ENCODE measurements around the gene NDUFS6.

Gene NDUFS6

DNA sequence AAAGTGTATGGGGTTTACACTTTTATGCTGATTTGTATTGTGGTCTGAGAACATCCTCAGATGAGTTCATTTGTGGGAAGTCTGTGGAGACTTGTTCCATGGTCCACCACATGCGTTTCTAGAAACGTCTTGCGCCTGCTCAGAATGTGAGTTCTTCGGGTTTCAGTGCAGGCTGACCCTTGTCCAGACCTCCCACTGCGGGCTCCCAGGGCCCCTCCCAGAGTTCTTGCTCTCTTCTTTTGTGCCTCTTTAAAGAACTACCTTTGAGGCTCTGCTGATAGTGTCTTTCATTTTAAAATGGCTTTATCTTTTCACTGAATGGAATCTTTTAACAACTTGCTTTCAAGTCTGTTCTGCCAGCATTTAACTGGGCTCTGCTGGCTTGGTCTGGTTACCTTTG lies 17.6 kb downstream of the NDUFS6 start:
- no peak for ATAC-seq
- Mint-ChIP-seq H3K36me3 (ENCODE audit: low read depth) (peaks cover 50% of the 10 kb centered on the region), H3K4me3 (no peak overlapping the region), H3K27me3 (no peaks in the 10 kb centered on the region), H3K4me1 (no peaks in the 10 kb centered on the region), H3K9me3 (no peaks in the 10 kb centered on the region), H3K27ac (no peak overlapping the region)
- no peak for DNase-seq

DNA sequence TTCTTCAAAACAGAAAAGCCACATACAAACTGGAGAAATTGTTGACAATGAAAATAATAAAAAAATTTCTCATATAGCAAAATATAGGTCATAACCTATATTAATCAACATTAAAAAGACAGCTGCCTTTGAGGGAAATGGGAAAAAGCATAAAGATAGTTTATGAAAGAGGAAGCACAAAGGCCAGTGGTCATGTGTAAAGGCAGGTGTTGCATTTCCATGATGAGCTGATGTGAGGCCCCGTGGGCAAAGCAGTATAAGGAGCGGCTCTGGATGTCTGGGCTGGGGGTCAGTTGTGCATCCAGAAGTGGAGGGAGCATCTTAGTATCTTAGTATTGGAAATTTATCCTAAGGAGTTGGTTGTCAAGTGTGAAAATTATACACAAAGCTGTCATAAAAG lies 18.3 kb downstream of the NDUFS6 start:
- ATAC-seq = no peak
- Mint-ChIP-seq H3K27ac (no peak overlapping the region), H3K36me3 (ENCODE audit: low read depth) (peaks cover 44% of the 10 kb centered on the region), H3K4me1 (no peaks in the 10 kb centered on the region), H3K4me3 (no peak overlapping the region), H3K9me3 (no peaks in the 10 kb centered on the region), H3K27me3 (no peaks in the 10 kb centered on the region)
- no peak for DNase-seq

DNA sequence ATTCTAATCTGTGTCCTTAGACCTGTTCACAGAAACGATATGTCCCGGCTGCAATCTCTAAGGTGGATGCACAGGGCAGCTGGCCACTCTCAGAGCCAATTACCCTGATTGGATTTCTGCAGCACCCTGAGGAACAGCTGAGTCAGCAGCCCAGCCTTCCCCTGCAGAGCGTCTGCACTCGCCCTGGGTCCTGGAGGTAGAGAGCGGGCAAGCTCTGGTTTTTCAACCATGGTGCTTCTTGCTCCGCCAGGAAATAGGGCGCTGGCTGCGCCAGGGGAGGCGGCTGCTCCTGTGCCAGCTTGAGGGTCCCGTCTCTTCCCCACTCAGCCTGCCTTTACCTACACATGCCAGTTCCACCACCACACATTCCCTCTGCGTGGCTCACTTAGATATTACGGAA lies 19.2 kb downstream of the NDUFS6 start:
- Mint-ChIP-seq H3K4me1 (no peaks in the 10 kb centered on the region), H3K9me3 (no peaks in the 10 kb centered on the region), H3K36me3 (ENCODE audit: low read depth) (peaks cover 37% of the 10 kb centered on the region), H3K27ac (no peak overlapping the region), H3K4me3 (no peak overlapping the region), H3K27me3 (no peaks in the 10 kb centered on the region)
- ATAC-seq (no peak), DNase-seq (no peak)

DNA sequence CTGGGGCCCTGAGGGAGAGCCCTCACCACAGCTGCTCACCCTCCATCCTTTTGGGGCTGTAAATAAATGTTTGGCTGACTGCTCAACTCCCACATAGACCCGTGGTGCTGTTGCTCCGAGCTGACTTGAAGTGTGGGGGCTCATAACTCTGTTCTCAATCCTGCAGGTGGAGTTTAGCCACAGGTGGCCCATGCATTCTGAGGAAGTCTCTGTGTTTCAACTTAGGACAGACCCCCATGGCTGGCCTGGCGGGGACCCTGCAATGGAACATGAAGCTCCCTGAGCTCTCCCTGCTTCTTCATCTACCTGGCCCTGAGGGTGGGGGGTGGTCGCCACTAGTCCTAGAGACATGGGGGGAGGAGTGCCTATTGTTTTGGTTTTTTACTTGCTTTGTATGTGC lies 19.7 kb downstream of the NDUFS6 start:
- H3K36me3 Mint-ChIP-seq (ENCODE audit: low read depth) = peaks cover 31% of the 10 kb centered on the region

DNA sequence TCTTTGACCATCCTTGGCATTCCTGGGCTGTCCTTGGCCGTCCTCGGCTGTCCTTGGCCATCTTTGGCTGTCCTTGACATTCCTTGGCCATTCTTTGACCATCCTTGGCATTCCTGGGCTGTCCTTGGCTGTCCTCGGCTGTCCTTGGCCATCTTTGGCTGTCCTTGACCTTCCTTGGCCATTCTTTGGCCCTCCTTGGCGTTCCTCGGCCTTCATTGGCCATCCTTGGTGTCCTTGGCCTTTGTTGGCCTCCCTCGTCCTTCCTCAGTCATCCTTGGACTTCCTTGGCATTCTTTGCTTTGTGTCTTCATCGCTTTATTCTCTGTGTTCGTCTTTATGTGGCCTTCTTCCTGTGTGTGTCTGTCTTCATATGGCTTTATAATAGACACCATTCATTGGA lies 20.7 kb downstream of the NDUFS6 start:
- peaks cover 25% of the 10 kb centered on the region for H3K36me3 Mint-ChIP-seq (ENCODE audit: low read depth)

More for the DNA sequence above, 19.7 kb downstream of the NDUFS6 start:
- no peak for DNase-seq
- no peak for ATAC-seq
- H3K27me3 Mint-ChIP-seq = no peaks in the 10 kb centered on the region
- no peaks in the 10 kb centered on the region for H3K9me3 Mint-ChIP-seq
- H3K4me1 Mint-ChIP-seq = no peaks in the 10 kb centered on the region
- no peak overlapping the region for H3K4me3 Mint-ChIP-seq
- no peak overlapping the region for H3K27ac Mint-ChIP-seq

DNA sequence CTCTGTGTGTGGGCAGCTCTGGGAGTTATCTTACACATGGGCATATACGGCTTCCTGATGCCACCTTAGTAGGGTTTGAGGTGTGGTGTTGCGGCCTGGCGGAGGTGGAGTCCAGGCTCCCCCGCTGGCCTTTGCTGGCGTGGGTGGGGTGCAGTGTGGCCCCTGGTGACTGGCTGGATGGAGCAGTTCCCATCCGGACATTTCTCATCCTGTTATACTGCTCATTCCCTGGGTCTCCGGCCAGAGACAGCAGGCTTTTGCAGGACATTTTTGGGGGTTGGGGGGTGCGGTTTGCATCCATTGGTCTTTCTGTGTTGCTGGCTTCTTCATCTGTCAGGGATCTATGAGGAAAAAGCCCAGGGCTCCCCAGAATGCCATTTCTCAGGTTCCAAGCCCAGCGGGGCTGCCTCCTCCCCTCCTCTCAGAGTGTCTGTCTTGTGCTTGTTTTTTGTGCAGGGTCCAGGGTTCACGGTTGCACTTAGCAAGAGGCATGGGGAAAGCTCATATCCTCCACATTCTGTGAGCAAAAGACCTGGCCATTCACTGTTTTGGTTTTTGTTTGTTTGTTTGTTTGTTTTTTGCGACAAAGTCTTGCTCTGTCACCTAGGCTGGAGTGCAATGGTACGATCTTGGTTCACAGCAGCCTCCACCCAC lies 22.3 kb downstream of the NDUFS6 start:
- no peaks in the 10 kb centered on the region for H3K27me3 Mint-ChIP-seq
- DNase-seq (no peak), ATAC-seq (no peak)
- H3K9me3 Mint-ChIP-seq = no peaks in the 10 kb centered on the region
- no peak overlapping the region for H3K27ac Mint-ChIP-seq
- peaks cover 14% of the 10 kb centered on the region for H3K36me3 Mint-ChIP-seq (ENCODE audit: low read depth)
- H3K4me1 Mint-ChIP-seq = no peaks in the 10 kb centered on the region
- no peak overlapping the region for H3K4me3 Mint-ChIP-seq

More for the DNA sequence above, 20.7 kb downstream of the NDUFS6 start:
- Mint-ChIP-seq H3K4me1 (no peaks in the 10 kb centered on the region), H3K27ac (no peak overlapping the region), H3K27me3 (no peaks in the 10 kb centered on the region), H3K4me3 (no peak overlapping the region), H3K9me3 (no peaks in the 10 kb centered on the region)
- DNase-seq = no peak
- no peak for ATAC-seq

DNA sequence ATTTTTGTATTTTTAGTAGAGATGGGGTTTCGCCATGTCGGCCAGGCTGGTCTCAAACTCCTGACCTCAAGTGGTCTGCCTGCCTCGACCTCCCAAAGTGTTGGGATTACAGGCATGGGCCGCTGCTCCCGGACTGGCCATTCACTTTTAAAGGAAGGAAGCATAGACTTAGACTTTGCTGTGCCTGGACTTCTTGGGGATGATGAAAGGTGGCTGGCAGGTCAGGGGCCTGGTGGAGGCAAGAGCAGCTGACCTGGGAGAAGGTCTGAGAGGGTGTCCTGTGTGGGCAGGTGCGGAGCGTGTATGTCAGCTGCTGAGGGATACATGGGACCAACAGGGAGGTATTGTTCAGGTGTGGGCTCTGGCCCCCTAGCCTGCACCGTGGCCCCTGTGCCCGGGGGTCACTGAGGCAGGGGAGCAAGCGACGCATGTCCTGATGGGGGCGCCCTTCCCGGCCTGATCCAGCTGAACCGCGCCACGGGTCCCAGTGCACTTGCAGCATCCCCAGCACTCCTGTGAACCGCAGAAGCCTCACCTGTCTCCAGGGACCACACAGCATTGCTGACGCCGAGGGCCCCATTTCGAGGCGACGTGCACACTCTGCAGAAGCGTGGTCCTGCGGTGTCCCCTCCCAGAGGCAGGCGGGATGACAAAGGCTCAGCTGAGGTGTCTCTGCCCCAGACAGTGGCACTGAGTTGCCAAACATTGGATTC lies 23.1 kb downstream of the NDUFS6 start:
- no peak for ATAC-seq
- peaks cover 12% of the 10 kb centered on the region for H3K36me3 Mint-ChIP-seq (ENCODE audit: low read depth)

DNA sequence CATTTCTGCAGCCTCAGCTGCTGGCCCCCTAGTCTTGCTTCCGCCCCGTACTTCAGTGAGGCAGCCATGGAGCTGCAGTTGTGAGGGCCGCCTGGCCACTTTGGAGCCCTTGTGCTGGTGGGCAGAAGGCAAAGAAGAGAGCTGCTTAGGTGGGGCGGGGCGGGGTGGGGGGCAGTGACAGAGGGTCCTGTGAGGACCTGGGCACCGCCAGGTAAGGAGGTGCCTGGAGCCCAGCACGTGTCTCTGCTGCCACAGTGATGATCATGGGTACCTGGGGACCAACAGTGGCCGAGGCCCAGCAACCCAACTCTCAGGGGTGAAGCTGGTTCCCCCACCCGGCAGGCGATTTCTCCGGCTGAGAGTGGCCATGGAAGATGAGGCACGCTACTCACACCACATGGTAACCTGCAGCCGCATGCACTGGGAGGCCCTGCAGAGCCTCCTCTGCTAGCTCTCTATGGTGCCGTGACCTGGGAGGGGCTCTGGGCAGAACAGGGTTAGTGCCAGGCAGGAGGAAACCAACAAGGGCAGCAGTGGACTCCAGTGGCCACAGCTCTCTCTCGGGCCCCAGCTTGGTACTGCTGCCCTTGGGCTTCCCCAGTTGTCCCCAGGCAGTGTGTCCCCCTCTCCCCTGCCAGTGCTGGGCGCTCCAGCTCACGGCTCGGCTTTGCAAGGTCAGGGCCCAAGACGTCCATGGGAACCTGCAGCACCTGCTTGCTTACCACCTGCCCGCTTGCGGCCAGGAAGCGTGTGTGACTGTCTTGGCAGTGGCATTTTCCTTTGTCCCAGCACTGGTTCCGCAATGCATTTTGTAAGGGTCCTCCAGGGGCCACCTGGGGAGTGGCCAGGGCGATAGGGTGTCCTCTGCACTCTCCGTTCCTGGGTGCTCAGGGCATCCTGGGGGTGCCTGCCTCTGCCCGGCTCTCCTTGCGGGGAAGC lies 24.0 kb downstream of the NDUFS6 start:
- Mint-ChIP-seq H3K9me3 (no peaks in the 10 kb centered on the region), H3K4me1 (no peaks in the 10 kb centered on the region), H3K36me3 (ENCODE audit: low read depth) (peaks cover 8% of the 10 kb centered on the region), H3K27ac (no peak overlapping the region), H3K27me3 (no peaks in the 10 kb centered on the region), H3K4me3 (no peak overlapping the region)
- no peak for DNase-seq
- no peak for ATAC-seq

More for the DNA sequence above, 23.1 kb downstream of the NDUFS6 start:
- H3K27ac Mint-ChIP-seq = no peak overlapping the region
- H3K27me3 Mint-ChIP-seq = no peaks in the 10 kb centered on the region
- H3K9me3 Mint-ChIP-seq = no peaks in the 10 kb centered on the region
- no peaks in the 10 kb centered on the region for H3K4me1 Mint-ChIP-seq
- no peak overlapping the region for H3K4me3 Mint-ChIP-seq
- no peak for DNase-seq

DNA sequence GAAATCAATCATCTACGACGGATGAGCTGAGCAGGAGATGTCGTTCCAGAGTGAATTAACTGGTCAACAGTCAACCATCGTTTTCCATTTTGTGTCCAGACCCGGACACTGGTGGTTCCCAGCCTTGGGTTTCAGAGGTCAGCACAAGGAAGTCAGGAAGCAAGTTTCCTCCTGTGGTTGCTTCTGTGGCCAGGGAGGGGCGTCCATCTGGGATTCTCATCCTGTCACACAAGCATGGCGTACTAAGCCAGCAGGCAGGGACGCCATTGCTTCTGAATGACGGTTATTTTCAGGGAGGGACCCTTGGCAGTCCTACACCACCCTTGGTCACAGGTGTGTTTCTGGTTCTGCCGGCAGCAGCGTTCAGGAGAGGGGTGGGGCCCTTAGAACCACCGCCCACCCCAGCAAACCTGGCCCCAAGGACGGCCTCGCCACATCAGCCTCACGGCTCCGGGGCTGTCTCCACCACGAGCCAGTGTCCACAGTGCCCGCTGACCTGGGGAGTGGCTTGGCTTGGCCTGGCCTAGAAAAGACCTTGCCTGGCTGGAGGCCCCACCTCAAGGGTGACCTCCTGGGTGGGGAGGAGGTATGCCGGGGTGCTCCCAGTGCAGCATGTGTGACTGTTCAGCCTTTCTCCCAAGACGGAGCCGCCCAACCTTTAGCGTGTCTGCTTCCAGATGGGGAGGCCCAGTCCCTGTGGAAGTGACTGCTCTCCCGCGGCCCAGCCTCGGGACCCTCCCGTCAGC lies 25.2 kb downstream of the NDUFS6 start:
- Mint-ChIP-seq H3K4me1 (no peaks in the 10 kb centered on the region), H3K36me3 (ENCODE audit: low read depth) (peaks cover 2% of the 10 kb centered on the region), H3K27ac (no peak overlapping the region), H3K27me3 (no peaks in the 10 kb centered on the region), H3K9me3 (no peaks in the 10 kb centered on the region), H3K4me3 (no peak overlapping the region)
- DNase-seq (no peak), ATAC-seq (no peak)

DNA sequence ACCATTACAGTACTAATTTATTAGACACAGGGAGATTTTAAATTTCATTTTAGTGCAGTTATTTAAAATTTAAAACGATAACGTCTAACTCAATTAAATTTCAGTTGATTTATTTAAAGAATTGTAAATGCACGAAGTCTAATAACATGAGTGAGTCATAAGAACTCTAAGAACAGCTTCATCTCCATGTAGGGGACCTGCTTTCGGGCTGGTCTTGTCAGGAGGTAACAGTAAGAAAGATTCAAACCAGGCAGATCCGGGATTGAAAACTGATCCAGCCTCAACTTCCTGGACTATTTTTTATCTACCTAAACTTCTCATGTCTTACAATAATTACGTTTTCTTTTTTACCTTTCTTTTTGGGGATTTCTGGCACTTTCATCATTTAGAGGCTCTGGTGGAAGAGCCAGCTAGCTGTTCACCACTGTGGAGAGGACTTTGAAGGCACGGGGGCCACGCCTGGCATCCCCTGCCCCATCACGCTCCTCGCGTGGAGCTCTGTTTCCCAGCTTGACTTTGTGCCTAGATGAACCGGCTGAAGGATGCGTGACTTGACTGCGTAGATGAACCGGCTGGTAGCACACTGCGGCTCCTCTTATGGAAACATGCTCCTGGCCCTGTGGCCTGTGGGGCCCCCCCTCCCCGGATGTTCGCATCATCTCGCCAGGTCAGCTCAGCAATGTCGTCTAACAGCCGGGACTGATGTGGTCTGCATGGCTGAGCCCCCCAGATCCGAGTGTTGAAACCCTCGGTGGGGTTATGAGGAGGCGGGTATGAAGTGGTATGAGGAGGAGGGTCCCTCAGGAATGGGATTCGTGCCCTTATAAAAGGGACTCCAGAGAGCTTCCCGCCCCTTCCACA lies 26.0 kb downstream of the NDUFS6 start:
- Mint-ChIP-seq H3K36me3 (ENCODE audit: low read depth) (peaks cover 2% of the 10 kb centered on the region), H3K4me1 (no peaks in the 10 kb centered on the region), H3K9me3 (no peaks in the 10 kb centered on the region), H3K27ac (no peak overlapping the region), H3K4me3 (no peak overlapping the region), H3K27me3 (no peaks in the 10 kb centered on the region)
- no peak for DNase-seq
- no peak for ATAC-seq

DNA sequence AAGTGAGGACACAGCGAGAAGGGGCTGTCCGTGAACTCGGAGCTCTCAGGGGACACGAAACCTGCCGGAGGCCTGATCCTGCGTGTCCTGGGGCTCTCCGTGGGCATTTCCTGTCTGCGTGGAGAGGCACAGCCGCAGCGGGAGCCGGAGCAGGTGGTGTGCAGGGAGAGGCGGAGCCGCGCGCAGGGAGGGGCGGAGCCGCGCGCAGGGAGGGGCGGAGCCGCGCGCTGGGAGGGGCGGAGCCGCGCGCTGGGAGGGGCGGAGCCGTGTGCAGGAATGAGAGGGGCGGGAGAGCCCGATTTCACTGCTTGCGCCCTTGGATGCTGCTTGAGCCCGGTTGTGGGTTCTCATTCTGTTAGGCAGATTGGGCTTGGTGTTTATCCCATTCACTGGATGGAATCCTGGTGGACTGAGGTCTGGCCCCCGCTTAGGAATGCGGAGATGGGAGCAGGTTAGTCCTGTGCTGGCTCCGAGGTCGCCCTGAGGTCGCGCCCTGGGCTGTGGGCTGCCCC lies 26.7 kb downstream of the NDUFS6 start:
- Mint-ChIP-seq H3K36me3 (ENCODE audit: low read depth) (no peaks in the 10 kb centered on the region), H3K27me3 (no peaks in the 10 kb centered on the region), H3K9me3 (no peaks in the 10 kb centered on the region), H3K27ac (no peak overlapping the region), H3K4me3 (no peak overlapping the region), H3K4me1 (no peaks in the 10 kb centered on the region)
- ATAC-seq (peak; percentile 17), DNase-seq (no peak)

DNA sequence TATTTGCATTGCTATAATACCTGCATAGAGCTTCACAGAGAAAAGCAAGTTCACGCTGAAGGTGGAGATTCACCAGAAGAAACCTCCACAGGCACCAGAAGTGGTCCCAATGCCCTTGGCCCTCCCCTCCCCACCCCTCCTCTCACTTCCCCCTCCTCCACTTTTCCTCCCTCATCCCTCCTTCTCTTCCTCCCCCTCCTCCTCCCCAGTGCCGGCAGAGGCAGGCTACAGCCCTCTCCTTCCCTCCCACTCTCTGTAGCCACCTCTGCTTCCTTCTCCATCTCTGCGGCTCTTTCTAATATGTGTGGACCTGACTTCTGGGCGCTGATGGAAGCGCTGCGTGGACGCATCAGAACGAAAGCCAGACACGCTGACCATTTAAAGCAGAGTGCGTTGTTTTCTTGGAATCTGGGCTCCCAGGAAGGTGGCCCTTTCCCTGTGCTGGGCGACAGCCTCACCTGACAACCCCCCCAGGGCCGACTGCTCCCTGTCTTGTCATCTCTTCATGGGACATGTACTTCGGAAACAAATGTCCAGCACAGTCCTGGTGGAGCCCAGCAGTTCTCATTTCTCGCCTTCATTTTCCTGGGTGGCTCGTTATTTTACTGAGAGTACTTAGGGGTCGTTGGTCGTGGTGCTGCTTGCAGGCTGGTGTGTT lies 29.5 kb downstream of the NDUFS6 start:
- Mint-ChIP-seq H3K27me3 (no peaks in the 10 kb centered on the region), H3K4me1 (no peaks in the 10 kb centered on the region), H3K27ac (no peak overlapping the region), H3K36me3 (ENCODE audit: low read depth) (no peaks in the 10 kb centered on the region), H3K4me3 (no peak overlapping the region), H3K9me3 (no peaks in the 10 kb centered on the region)
- ATAC-seq (no peak), DNase-seq (no peak)

DNA sequence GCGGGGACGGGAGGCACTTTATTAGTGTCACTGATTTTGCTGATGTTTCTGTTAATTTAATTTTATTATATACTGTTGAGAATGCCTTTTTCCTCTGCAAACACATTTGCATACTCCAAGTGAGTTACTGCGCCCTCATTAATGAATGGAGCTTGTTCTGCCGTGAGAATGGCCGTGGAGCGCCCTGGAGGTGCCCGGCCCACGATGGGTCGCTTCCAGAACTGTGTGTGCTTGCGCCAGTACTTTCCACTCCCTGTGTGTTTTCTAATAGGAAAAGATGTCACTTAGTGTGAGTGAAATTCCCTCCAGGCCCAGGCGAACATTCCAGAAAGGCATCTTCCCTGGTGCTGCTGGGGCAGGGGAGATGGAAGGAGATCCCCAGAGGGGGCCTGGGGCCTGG lies 30.1 kb downstream of the NDUFS6 start:
- H3K4me3 Mint-ChIP-seq = no peak overlapping the region
- H3K27me3 Mint-ChIP-seq = no peaks in the 10 kb centered on the region
- H3K9me3 Mint-ChIP-seq = no peaks in the 10 kb centered on the region
- H3K4me1 Mint-ChIP-seq = no peaks in the 10 kb centered on the region
- ATAC-seq = no peak
- no peaks in the 10 kb centered on the region for H3K36me3 Mint-ChIP-seq (ENCODE audit: low read depth)
- H3K27ac Mint-ChIP-seq = no peak overlapping the region
- DNase-seq = no peak
